C4-2B (cell line): ENCODE measurements around the gene SERTM2.

Experiments
- CTCF ChIP-seq: fragments of 450-650 bp; conservative IDR thresholded peaks from 2 replicates; pipeline ENCODE4 v1.5.1; 2017; ENCODE audit warnings: mild to moderate bottlenecking
- ZFX ChIP-seq: fragments of 450-650 bp; IDR thresholded peaks from 2 replicates; pipeline ENCODE4 v1.6.1; 2017

- no peak for TF ChIP-seq CTCF
- no peak for TF ChIP-seq ZFX
Measured at GRCh38 chrX:111504941-111505340, 6.5 kb upstream of the SERTM2 start.
